ENCODE data around the gene LBX1.

Gene LBX1

DNA sequence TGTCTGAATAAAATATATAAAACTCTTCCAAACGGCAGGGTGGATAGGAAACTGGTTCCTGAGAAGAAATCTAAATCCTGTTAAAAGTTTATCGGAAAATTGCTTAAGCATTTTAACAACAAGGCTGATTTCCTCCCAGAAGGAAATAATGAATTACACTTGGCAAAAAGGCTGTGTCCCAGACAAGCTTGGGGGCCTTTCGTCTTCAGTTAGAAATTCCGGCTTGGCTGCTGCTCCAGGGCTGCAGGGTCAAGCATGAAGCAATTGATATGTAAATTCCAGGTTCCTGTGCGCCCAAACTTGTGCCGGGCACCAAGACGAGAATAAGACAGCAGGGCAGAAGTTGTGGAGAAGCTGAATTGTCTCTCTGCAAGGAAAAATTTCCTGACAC, 38.0 kb upstream of the LBX1 start:
- DNase-seq (ENCODE audit: low read depth): peak; percentile 11
- no peak for TF ChIP-seq CTCF (IDR thresholded peaks at IDR 0.05; ENCODE audit: insufficient read depth, low read depth, low read length, missing control alignments)
- H3K4me3 ChIP-seq (ENCODE audit: low read length): no peak overlapping the region

DNA sequence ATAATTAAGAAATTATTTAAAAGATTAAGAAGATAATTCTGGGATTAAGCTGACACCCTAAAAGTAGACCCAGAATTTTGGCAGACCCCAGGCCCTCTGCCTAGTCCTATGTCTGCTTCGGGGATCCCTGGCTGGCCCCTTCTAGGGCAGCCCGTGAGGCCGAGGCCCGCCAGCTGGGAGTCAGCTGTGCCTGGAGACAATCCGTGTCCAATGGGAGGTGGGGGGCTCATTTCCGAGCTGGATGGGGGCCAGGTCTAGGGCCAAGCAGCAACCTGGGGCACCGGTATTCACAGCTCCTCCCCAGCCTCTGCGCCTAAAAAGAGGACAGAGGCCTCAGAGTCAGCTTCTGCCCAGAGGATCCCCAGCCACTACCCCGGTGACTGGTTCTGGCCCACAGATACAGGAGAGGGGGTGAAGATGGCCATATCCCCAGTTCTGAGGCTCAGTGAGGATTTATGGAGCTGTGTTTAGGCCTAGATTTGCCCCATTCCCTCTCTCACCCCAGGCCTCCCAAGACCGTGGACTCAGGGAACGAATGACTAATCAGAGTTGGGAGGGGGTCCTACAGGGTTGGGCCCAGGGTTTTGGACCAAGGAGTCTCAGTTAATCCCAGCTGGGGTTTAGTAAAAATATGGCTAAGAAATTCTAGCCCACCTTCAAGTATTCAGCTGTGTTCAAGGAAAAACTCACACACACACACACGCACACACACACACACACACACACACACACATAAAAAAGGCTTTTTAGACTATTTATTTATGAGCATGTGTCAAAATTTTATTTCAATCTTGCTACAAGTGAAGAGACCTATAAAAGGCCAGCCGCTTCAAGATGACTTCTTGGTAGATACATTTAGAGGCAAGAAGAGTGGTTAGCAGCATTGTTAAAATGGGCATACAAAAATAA, 37.4 kb upstream of the LBX1 start:
- DNase-seq (ENCODE audit: low read depth): no peak
- TF ChIP-seq CTCF (IDR thresholded peaks at IDR 0.05; ENCODE audit: insufficient read depth, low read depth, low read length, missing control alignments): no peak
- no peak overlapping the region for H3K4me3 ChIP-seq (ENCODE audit: low read length)

DNA sequence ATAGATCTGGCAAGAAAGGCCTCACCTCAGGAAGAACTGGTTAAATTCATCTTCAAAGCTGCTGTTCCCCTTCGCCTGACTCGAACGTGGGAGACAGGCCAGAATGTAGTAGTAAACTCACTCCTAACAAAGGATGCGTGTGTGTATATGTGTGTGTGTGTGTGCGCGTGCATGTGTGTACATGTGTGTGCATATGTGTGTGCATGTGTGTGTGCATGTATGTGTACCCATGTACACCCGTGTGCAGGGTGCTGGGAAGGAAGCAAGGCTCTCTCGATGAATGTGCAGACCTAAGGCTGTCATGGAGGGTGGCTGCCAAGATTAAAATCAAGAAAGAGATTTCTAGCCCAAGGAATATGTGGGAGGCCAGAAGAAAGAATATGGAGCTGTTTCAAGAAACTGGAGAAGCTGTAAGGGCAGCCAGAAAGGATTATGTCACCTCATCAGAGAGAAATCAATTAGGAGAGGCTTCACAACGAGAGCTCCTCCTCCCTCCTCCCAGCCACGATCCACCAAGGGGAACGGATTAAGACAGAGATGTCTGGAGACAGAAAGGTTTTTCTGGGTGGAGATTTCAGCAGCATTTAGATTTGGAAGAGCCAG, 34.0 kb upstream of the LBX1 start:
- TF ChIP-seq CTCF (IDR thresholded peaks at IDR 0.05; ENCODE audit: insufficient read depth, low read depth, low read length, missing control alignments): no peak
- DNase-seq (ENCODE audit: low read depth): no peak
- no peak overlapping the region for H3K4me3 ChIP-seq (ENCODE audit: low read length)

GRCh38 chr10:101262147-101262546, 32.9 kb upstream of the LBX1 start:
- no peak for DNase-seq (ENCODE audit: low read depth)
- no peak for TF ChIP-seq CTCF (IDR thresholded peaks at IDR 0.05; ENCODE audit: insufficient read depth, low read depth, low read length, missing control alignments)
- no peak overlapping the region for H3K4me3 ChIP-seq (ENCODE audit: low read length)

GRCh38 chr10:101261702-101262101, 32.4 kb upstream of the LBX1 start:
- H3K4me3 ChIP-seq (ENCODE audit: low read length): no peak overlapping the region
- TF ChIP-seq CTCF (IDR thresholded peaks at IDR 0.05; ENCODE audit: insufficient read depth, low read depth, low read length, missing control alignments): no peak
- DNase-seq (ENCODE audit: low read depth): no peak

GRCh38 chr10:101260764-101261481, 31.7 kb upstream of the LBX1 start:
- no peak for TF ChIP-seq CTCF (IDR thresholded peaks at IDR 0.05; ENCODE audit: insufficient read depth, low read depth, low read length, missing control alignments)
- no peak overlapping the region for H3K4me3 ChIP-seq (ENCODE audit: low read length)
- DNase-seq (ENCODE audit: low read depth): no peak
